ENCODE data around the gene TMEFF1.

The TMEFF1 gene

GRCh38 chr9:100474082-100474923 lies 1.4 kb downstream of the TMEFF1 start:
- H3K9ac ChIP-seq (ENCODE audit: low read depth, low read length) = peak overlapping the region; percentile 74
- peak overlapping the region; percentile 98 for H3K4me2 ChIP-seq (ENCODE audit: low read length)
- H3K9me3 ChIP-seq (replicated peaks; ENCODE audit: low read length) = no peaks in the 10 kb centered on the region
- no peaks in the 10 kb centered on the region for H3K4me1 ChIP-seq (ENCODE audit: control insufficient read depth, insufficient read depth, low read length)
- peak overlapping the region; percentile 87 for H3K4me3 ChIP-seq (ENCODE audit: low read length)
- H3K27me3 ChIP-seq (ENCODE audit: control insufficient read depth, insufficient read depth, low read length) = no peaks in the 10 kb centered on the region
- H3K36me3 ChIP-seq (ENCODE audit: insufficient read depth, low read length) = no peaks in the 10 kb centered on the region

GRCh38 chr9:100474924-100475276 lies 2.0 kb downstream of the TMEFF1 start:
- H3K9me3 ChIP-seq (replicated peaks; ENCODE audit: low read length) = no peaks in the 10 kb centered on the region

GRCh38 chr9:100477241-100477640 lies 4.3 kb downstream of the TMEFF1 start:
- H3K36me3 ChIP-seq (ENCODE audit: insufficient read depth, low read length) = no peaks in the 10 kb centered on the region
- no peak overlapping the region for H3K4me2 ChIP-seq (ENCODE audit: low read length)
- no peaks in the 10 kb centered on the region for H3K4me1 ChIP-seq (ENCODE audit: control insufficient read depth, insufficient read depth, low read length)
- H3K27me3 ChIP-seq (ENCODE audit: control insufficient read depth, insufficient read depth, low read length) = no peaks in the 10 kb centered on the region
- H3K9ac ChIP-seq (ENCODE audit: low read depth, low read length) = no peak overlapping the region
- no peaks in the 10 kb centered on the region for H3K9me3 ChIP-seq (replicated peaks; ENCODE audit: low read length)
- H3K4me3 ChIP-seq (ENCODE audit: low read length) = no peak overlapping the region

More at GRCh38 chr9:100474924-100475276, 2.0 kb downstream of the TMEFF1 start:
- Histone ChIP-seq H3K9ac (ENCODE audit: low read depth, low read length) (no peak overlapping the region), H3K36me3 (ENCODE audit: insufficient read depth, low read length) (no peaks in the 10 kb centered on the region), H3K4me2 (ENCODE audit: low read length) (no peak overlapping the region), H3K27me3 (ENCODE audit: control insufficient read depth, insufficient read depth, low read length) (no peaks in the 10 kb centered on the region), H3K4me1 (ENCODE audit: control insufficient read depth, insufficient read depth, low read length) (no peaks in the 10 kb centered on the region), H3K4me3 (ENCODE audit: low read length) (no peak overlapping the region)

- Histone ChIP-seq H3K9ac (ENCODE audit: low read depth, low read length) (no peak overlapping the region), H3K9me3 (replicated peaks; ENCODE audit: low read length) (no peaks in the 10 kb centered on the region), H3K36me3 (ENCODE audit: insufficient read depth, low read length) (no peaks in the 10 kb centered on the region), H3K4me1 (ENCODE audit: control insufficient read depth, insufficient read depth, low read length) (no peaks in the 10 kb centered on the region), H3K4me2 (ENCODE audit: low read length) (no peak overlapping the region), H3K27me3 (ENCODE audit: control insufficient read depth, insufficient read depth, low read length) (no peaks in the 10 kb centered on the region), H3K4me3 (ENCODE audit: low read length) (no peak overlapping the region)
Observed at GRCh38 chr9:100478192-100478591, 5.2 kb downstream of the TMEFF1 start.

GRCh38 chr9:100479820-100480219 lies 6.9 kb downstream of the TMEFF1 start:
- H3K36me3 ChIP-seq (ENCODE audit: insufficient read depth, low read length) = no peaks in the 10 kb centered on the region
- H3K4me1 ChIP-seq (ENCODE audit: control insufficient read depth, insufficient read depth, low read length) = no peaks in the 10 kb centered on the region
- no peak overlapping the region for H3K4me2 ChIP-seq (ENCODE audit: low read length)
- H3K27me3 ChIP-seq (ENCODE audit: control insufficient read depth, insufficient read depth, low read length) = no peaks in the 10 kb centered on the region
- no peaks in the 10 kb centered on the region for H3K9me3 ChIP-seq (replicated peaks; ENCODE audit: low read length)
- no peak overlapping the region for H3K4me3 ChIP-seq (ENCODE audit: low read length)
- no peak overlapping the region for H3K9ac ChIP-seq (ENCODE audit: low read depth, low read length)

- Histone ChIP-seq H3K36me3 (ENCODE audit: insufficient read depth, low read length) (no peaks in the 10 kb centered on the region), H3K4me1 (ENCODE audit: control insufficient read depth, insufficient read depth, low read length) (no peaks in the 10 kb centered on the region), H3K9ac (ENCODE audit: low read depth, low read length) (no peak overlapping the region), H3K4me2 (ENCODE audit: low read length) (no peak overlapping the region), H3K4me3 (ENCODE audit: low read length) (no peak overlapping the region), H3K27me3 (ENCODE audit: control insufficient read depth, insufficient read depth, low read length) (no peaks in the 10 kb centered on the region), H3K9me3 (replicated peaks; ENCODE audit: low read length) (no peaks in the 10 kb centered on the region)
Observed at GRCh38 chr9:100485196-100485595, 12.2 kb downstream of the TMEFF1 start.

- Histone ChIP-seq H3K4me2 (ENCODE audit: low read length) (no peak overlapping the region), H3K9me3 (replicated peaks; ENCODE audit: low read length) (no peaks in the 10 kb centered on the region), H3K27me3 (ENCODE audit: control insufficient read depth, insufficient read depth, low read length) (no peaks in the 10 kb centered on the region), H3K9ac (ENCODE audit: low read depth, low read length) (no peak overlapping the region), H3K4me1 (ENCODE audit: control insufficient read depth, insufficient read depth, low read length) (no peaks in the 10 kb centered on the region), H3K4me3 (ENCODE audit: low read length) (no peak overlapping the region), H3K36me3 (ENCODE audit: insufficient read depth, low read length) (no peaks in the 10 kb centered on the region)
Observed at GRCh38 chr9:100486479-100487176, 13.7 kb downstream of the TMEFF1 start.

GRCh38 chr9:100488177-100488576 lies 15.2 kb downstream of the TMEFF1 start:
- no peak overlapping the region for H3K4me2 ChIP-seq (ENCODE audit: low read length)
- no peak overlapping the region for H3K9ac ChIP-seq (ENCODE audit: low read depth, low read length)
- H3K4me1 ChIP-seq (ENCODE audit: control insufficient read depth, insufficient read depth, low read length) = peaks cover 6% of the 10 kb centered on the region
- H3K27me3 ChIP-seq (ENCODE audit: control insufficient read depth, insufficient read depth, low read length) = no peaks in the 10 kb centered on the region
- H3K4me3 ChIP-seq (ENCODE audit: low read length) = no peak overlapping the region
- no peaks in the 10 kb centered on the region for H3K36me3 ChIP-seq (ENCODE audit: insufficient read depth, low read length)
- H3K9me3 ChIP-seq (replicated peaks; ENCODE audit: low read length) = no peaks in the 10 kb centered on the region

- H3K36me3 ChIP-seq (ENCODE audit: insufficient read depth, low read length) = no peaks in the 10 kb centered on the region
- no peaks in the 10 kb centered on the region for H3K9me3 ChIP-seq (replicated peaks; ENCODE audit: low read length)
- no peaks in the 10 kb centered on the region for H3K27me3 ChIP-seq (ENCODE audit: control insufficient read depth, insufficient read depth, low read length)
- H3K4me1 ChIP-seq (ENCODE audit: control insufficient read depth, insufficient read depth, low read length) = peaks cover 10% of the 10 kb centered on the region
- no peak overlapping the region for H3K4me2 ChIP-seq (ENCODE audit: low read length)
- H3K9ac ChIP-seq (ENCODE audit: low read depth, low read length) = no peak overlapping the region
- no peak overlapping the region for H3K4me3 ChIP-seq (ENCODE audit: low read length)
Observed at GRCh38 chr9:100489836-100490235, 16.9 kb downstream of the TMEFF1 start.

GRCh38 chr9:100492952-100493351 lies 20.0 kb downstream of the TMEFF1 start:
- Histone ChIP-seq H3K36me3 (ENCODE audit: insufficient read depth, low read length) (no peaks in the 10 kb centered on the region), H3K9ac (ENCODE audit: low read depth, low read length) (no peak overlapping the region), H3K4me3 (ENCODE audit: low read length) (no peak overlapping the region), H3K27me3 (ENCODE audit: control insufficient read depth, insufficient read depth, low read length) (no peaks in the 10 kb centered on the region), H3K4me1 (ENCODE audit: control insufficient read depth, insufficient read depth, low read length) (peaks cover 10% of the 10 kb centered on the region), H3K4me2 (ENCODE audit: low read length) (no peak overlapping the region), H3K9me3 (replicated peaks; ENCODE audit: low read length) (no peaks in the 10 kb centered on the region)

- no peaks in the 10 kb centered on the region for H3K27me3 ChIP-seq (ENCODE audit: control insufficient read depth, insufficient read depth, low read length)
- H3K4me3 ChIP-seq (ENCODE audit: low read length) = no peak overlapping the region
- no peak overlapping the region for H3K4me2 ChIP-seq (ENCODE audit: low read length)
- H3K9ac ChIP-seq (ENCODE audit: low read depth, low read length) = no peak overlapping the region
- no peaks in the 10 kb centered on the region for H3K36me3 ChIP-seq (ENCODE audit: insufficient read depth, low read length)
- no peaks in the 10 kb centered on the region for H3K4me1 ChIP-seq (ENCODE audit: control insufficient read depth, insufficient read depth, low read length)
- no peaks in the 10 kb centered on the region for H3K9me3 ChIP-seq (replicated peaks; ENCODE audit: low read length)
Observed at GRCh38 chr9:100498592-100498991, 25.6 kb downstream of the TMEFF1 start.

GRCh38 chr9:100499460-100499859 lies 26.5 kb downstream of the TMEFF1 start:
- no peak overlapping the region for H3K9ac ChIP-seq (ENCODE audit: low read depth, low read length)
- H3K36me3 ChIP-seq (ENCODE audit: insufficient read depth, low read length) = no peaks in the 10 kb centered on the region
- no peaks in the 10 kb centered on the region for H3K27me3 ChIP-seq (ENCODE audit: control insufficient read depth, insufficient read depth, low read length)
- no peak overlapping the region for H3K4me3 ChIP-seq (ENCODE audit: low read length)
- no peaks in the 10 kb centered on the region for H3K4me1 ChIP-seq (ENCODE audit: control insufficient read depth, insufficient read depth, low read length)
- H3K4me2 ChIP-seq (ENCODE audit: low read length) = no peak overlapping the region
- no peaks in the 10 kb centered on the region for H3K9me3 ChIP-seq (replicated peaks; ENCODE audit: low read length)

Data from skeletal muscle satellite cell (primary cell).